H9 (cell line): Measurements from ENCODE around the gene CCDC150. TPM values are rescaled to one million over a fixed set of nuclear protein-coding genes. Genes with fewer than 3 reads are reported as not detected.

Experiments used
- DNase-seq: peaks from one replicate; pipeline ENCODE4 v3.0.0-alpha.2; 2017
- H2AFZ ChIP-seq: one replicate; pipeline ENCODE4 v1.6.1; 2013; ENCODE audit warnings: mild to moderate bottlenecking, low read length, control low read depth, moderate library complexity
- H2AK5ac ChIP-seq: 2 replicates; pipeline ENCODE4 v1.6.1; 2013; ENCODE audit warnings: low read length, control low read depth, mixed read lengths; ENCODE audit not compliant: insufficient read length
- H2BK120ac ChIP-seq: one replicate; pipeline ENCODE4 v1.6.1; 2013; ENCODE audit warnings: low read depth, mild to moderate bottlenecking, low read length, control low read depth, inconsistent platforms; ENCODE audit not compliant: poor library complexity, severe bottlenecking
- H2BK12ac ChIP-seq: 2 replicates; pipeline ENCODE4 v1.6.1; 2013; ENCODE audit warnings: low read length, control low read depth, mixed read lengths, low read depth; ENCODE audit not compliant: insufficient read length
- H2BK15ac ChIP-seq: 2 replicates; pipeline ENCODE4 v1.6.1; 2013; ENCODE audit warnings: low read depth, low read length, control low read depth
- H2BK20ac ChIP-seq: one replicate; pipeline ENCODE4 v1.6.1; 2013; ENCODE audit warnings: low read depth, mild to moderate bottlenecking, low read length, control low read depth, inconsistent platforms; ENCODE audit not compliant: poor library complexity, severe bottlenecking
- H2BK5ac ChIP-seq: 2 replicates; pipeline ENCODE4 v1.6.1; 2013; ENCODE audit warnings: low read length, control low read depth, mixed read lengths; ENCODE audit not compliant: insufficient read length
- H3K14ac ChIP-seq: 2 replicates; pipeline ENCODE4 v1.6.1; 2013; ENCODE audit warnings: low read length, control low read depth; ENCODE audit not compliant: insufficient read depth
- H3K18ac ChIP-seq: 2 replicates; pipeline ENCODE4 v1.6.1; 2013; ENCODE audit warnings: low read depth, mild to moderate bottlenecking, mixed read lengths, low read length, control low read depth; ENCODE audit not compliant: insufficient read length
- H3K23ac ChIP-seq: 2 replicates; pipeline ENCODE4 v1.6.1; 2013; ENCODE audit warnings: low read length, control low read depth, mixed read lengths, low read depth; ENCODE audit not compliant: insufficient read length
- H3K23me2 ChIP-seq: 2 replicates; pipeline ENCODE4 v1.6.1; 2013; ENCODE audit warnings: low read depth, mild to moderate bottlenecking, mixed read lengths, low read length, control low read depth; ENCODE audit not compliant: insufficient read length, poor library complexity, severe bottlenecking
- H3K27ac ChIP-seq: 2 replicates; pipeline ENCODE4 v1.5.1; 2013; ENCODE audit warnings: low read length, control low read depth, mixed read lengths, low read depth; ENCODE audit not compliant: insufficient read length
- H3K27me3 ChIP-seq: 2 replicates; pipeline ENCODE4 v1.6.1; 2013; ENCODE audit warnings: low read length, control low read depth, inconsistent platforms; ENCODE audit not compliant: insufficient read depth
- H3K4ac ChIP-seq: 2 replicates; pipeline ENCODE4 v1.6.1; 2013; ENCODE audit warnings: low read depth, mild to moderate bottlenecking, control low read depth, inconsistent platforms, low read length, moderate library complexity
- H3K4me1 ChIP-seq: 2 replicates; pipeline ENCODE4 v1.6.1; 2013; ENCODE audit warnings: low read length, control low read depth, inconsistent platforms; ENCODE audit not compliant: insufficient read depth
- H3K4me2 ChIP-seq: 2 replicates; pipeline ENCODE4 v1.6.1; 2013; ENCODE audit warnings: low read length, control low read depth, mixed read lengths; ENCODE audit not compliant: insufficient read length, insufficient read depth
- H3K56ac ChIP-seq: 2 replicates; pipeline ENCODE4 v1.6.1; 2013; ENCODE audit warnings: low read depth, mild to moderate bottlenecking, mixed read lengths, low read length, control low read depth; ENCODE audit not compliant: insufficient read length
- H3K79me1 ChIP-seq: 2 replicates; pipeline ENCODE4 v1.6.1; 2013; ENCODE audit warnings: low read depth, mild to moderate bottlenecking, moderate library complexity, low read length, control low read depth, inconsistent platforms; ENCODE audit not compliant: insufficient read depth, poor library complexity, severe bottlenecking
- H3K79me2 ChIP-seq: 2 replicates; pipeline ENCODE4 v1.6.1; 2013; ENCODE audit warnings: low read length, control low read depth, inconsistent platforms; ENCODE audit not compliant: insufficient read depth
- H3K9ac ChIP-seq: 2 replicates; pipeline ENCODE4 v1.6.1; 2013; ENCODE audit warnings: low read length, control low read depth, mixed read lengths; ENCODE audit not compliant: insufficient read length; ENCODE audit errors: extremely low read depth
- H3K9me3 ChIP-seq: one replicate; pipeline ENCODE4 v1.6.1; 2013; ENCODE audit warnings: low read depth, low read length, inconsistent platforms; ENCODE audit not compliant: control insufficient read depth
- H3T11ph ChIP-seq: one replicate; pipeline ENCODE4 v1.6.1; 2013; ENCODE audit warnings: mild to moderate bottlenecking, low read length, control low read depth, inconsistent platforms
- H4K20me1 ChIP-seq: one replicate; pipeline ENCODE4 v1.6.1; 2013; ENCODE audit not compliant: control insufficient read depth, insufficient read length, insufficient read depth
- H4K5ac ChIP-seq: 2 replicates; pipeline ENCODE4 v1.6.1; 2013; ENCODE audit warnings: low read depth, mild to moderate bottlenecking, mixed read lengths, low read length, control low read depth; ENCODE audit not compliant: insufficient read length
- H4K8ac ChIP-seq: replicated peaks from 2 replicates; pipeline ENCODE4 v1.6.1; 2013; ENCODE audit warnings: low read length, control low read depth, mixed read lengths, low read depth; ENCODE audit not compliant: insufficient read length
- H4K91ac ChIP-seq: 2 replicates; pipeline ENCODE4 v1.6.1; 2013; ENCODE audit warnings: low read depth, mild to moderate bottlenecking, moderate library complexity, mixed read lengths, low read length, control low read depth; ENCODE audit not compliant: insufficient read length
- H3K27ac Mint-ChIP-seq, 3 experiments: 2 replicates in 2 of 3; 3 replicates in 1 of 3; pipeline ENCODE4 v1.8.0; 2020 to 2021; ENCODE audit warnings: mixed read lengths in 3 of 3, mild to moderate bottlenecking in 1 of 3, moderate library complexity in 1 of 3
- H3K27me3 Mint-ChIP-seq: 2 replicates; pipeline ENCODE4 v1.8.0; 2021; ENCODE audit warnings: low read depth, mild to moderate bottlenecking, moderate library complexity, mixed read lengths
- H3K36me3 Mint-ChIP-seq, 3 experiments: 2 replicates in 2 of 3; 3 replicates in 1 of 3; pipeline ENCODE4 v1.8.0; 2020 to 2021; ENCODE audit warnings: low read depth in 3 of 3, mixed read lengths in 3 of 3; ENCODE audit not compliant: insufficient read depth in 1 of 3
- H3K4me1 Mint-ChIP-seq, 2 experiments: 2 replicates each; pipeline ENCODE4 v1.8.0; 2020; ENCODE audit warnings: mixed read lengths in 2 of 2
- H3K4me3 Mint-ChIP-seq, 2 experiments: 2 replicates in 1 of 2; 3 replicates in 1 of 2; pipeline ENCODE4 v1.8.0; 2020 to 2021; ENCODE audit warnings: mild to moderate bottlenecking in 2 of 2, mixed read lengths in 2 of 2, moderate library complexity in 1 of 2
- H3K9me3 Mint-ChIP-seq, 2 experiments: 2 replicates in 1 of 2; 3 replicates in 1 of 2; pipeline ENCODE4 v1.8.0; 2020; ENCODE audit warnings: mild to moderate bottlenecking in 2 of 2, mixed read lengths in 2 of 2, moderate library complexity in 1 of 2
- WGBS: extraction: QIAGEN DNeasy Blood & Tissue Kit; methylation state at CpG from one replicate; pipeline ENCODE4 v1.1.7; 2013; ENCODE audit warnings: missing lambda C conversion rate, low lambda C conversion rate, mixed read lengths; ENCODE audit not compliant: insufficient read length; ENCODE audit errors: extremely low coverage; 5-methylcytosine and 5-hydroxymethylcytosine counted together
- total RNA-seq: library from RNA; stranded (reverse); gene quantifications from 2 replicates; pipeline ENCODE4 v1.2.1, GENCODE V29; 2021
- TF ChIP-seq, protein P1 (sequence below): fragments of 200-600 bp; sonication (generic); conservative IDR thresholded peaks from 3 replicates; pipeline ENCODE4 v1.8.0; 2021; ENCODE audit warnings: antibody characterized with exemption, mild to moderate bottlenecking

CCDC150 gene
- total RNA-seq, 1 experiment from 2014 or later, result 26.2 TPM

DNA sequence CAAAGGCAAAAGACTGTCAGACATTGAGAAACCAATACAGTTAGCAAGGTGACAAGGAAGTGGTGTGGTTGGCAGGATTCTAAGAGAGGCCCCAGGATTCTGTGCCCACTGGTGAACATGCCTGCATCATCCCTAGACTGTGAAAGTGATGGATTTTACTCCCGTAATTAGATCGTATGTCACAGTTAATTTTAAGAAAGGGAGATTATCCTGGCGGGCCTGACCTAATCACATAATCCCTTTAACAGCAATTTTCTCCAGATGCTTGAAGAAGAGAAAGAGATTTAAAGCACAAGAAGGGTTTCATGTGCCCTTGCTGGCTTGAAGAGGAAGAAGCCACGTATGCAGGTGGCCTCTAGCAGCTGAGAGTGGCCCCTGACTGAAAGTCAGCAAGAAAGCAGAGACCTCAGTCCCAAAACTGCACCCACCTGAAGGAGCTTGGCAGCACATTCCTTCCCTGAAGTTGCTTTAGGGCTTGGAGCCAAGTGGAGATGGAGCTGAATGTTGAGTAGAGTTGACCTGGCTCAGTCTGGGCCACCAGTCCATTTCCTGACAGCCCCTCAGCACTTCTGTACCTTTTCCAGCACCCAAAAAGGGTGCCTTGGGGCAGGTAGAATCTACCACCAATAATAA is 110.9 kb downstream of the CCDC150 start:
- TF ChIP-seq, protein P1, sequence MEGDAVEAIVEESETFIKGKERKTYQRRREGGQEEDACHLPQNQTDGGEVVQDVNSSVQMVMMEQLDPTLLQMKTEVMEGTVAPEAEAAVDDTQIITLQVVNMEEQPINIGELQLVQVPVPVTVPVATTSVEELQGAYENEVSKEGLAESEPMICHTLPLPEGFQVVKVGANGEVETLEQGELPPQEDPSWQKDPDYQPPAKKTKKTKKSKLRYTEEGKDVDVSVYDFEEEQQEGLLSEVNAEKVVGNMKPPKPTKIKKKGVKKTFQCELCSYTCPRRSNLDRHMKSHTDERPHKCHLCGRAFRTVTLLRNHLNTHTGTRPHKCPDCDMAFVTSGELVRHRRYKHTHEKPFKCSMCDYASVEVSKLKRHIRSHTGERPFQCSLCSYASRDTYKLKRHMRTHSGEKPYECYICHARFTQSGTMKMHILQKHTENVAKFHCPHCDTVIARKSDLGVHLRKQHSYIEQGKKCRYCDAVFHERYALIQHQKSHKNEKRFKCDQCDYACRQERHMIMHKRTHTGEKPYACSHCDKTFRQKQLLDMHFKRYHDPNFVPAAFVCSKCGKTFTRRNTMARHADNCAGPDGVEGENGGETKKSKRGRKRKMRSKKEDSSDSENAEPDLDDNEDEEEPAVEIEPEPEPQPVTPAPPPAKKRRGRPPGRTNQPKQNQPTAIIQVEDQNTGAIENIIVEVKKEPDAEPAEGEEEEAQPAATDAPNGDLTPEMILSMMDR, result no peak
- Histone ChIP-seq H3T11ph (no peak overlapping the region), H4K20me1 (no peaks in the 10 kb centered on the region), H4K91ac (no peak overlapping the region), H3K23ac (no peak overlapping the region), H2AFZ (no peak overlapping the region), H2BK12ac (no peak overlapping the region), H2AK5ac (no peak overlapping the region), H3K79me1 (no peaks in the 10 kb centered on the region), H3K9ac (no peak overlapping the region), H4K8ac (no peak overlapping the region), H3K79me2 (no peaks in the 10 kb centered on the region), H3K9me3 (no peaks in the 10 kb centered on the region), H3K4me2 (no peak overlapping the region), H3K23me2 (no peaks in the 10 kb centered on the region), H3K56ac (no peak overlapping the region), H2BK5ac (no peak overlapping the region), H2BK20ac (no peak overlapping the region), H3K27me3 (no peaks in the 10 kb centered on the region), H3K4ac (no peak overlapping the region), H3K27ac (no peak overlapping the region), H2BK15ac (no peak overlapping the region), H3K14ac (no peak overlapping the region), H3K4me1 (peaks cover 2% of the 10 kb centered on the region; the same call in 1 of the 2 replicates), H3K18ac (no peak overlapping the region), H2BK120ac (no peak overlapping the region), H4K5ac (no peak overlapping the region)
- no CpG with 5 or more reads among the region's 4 CpGs for whole genome bisulfite sequencing
- peaks cover 2 to 4% of the 10 kb centered on the region in 2 experiments; a peak in 2 of 4 replicates for H3K4me1 Mint-ChIP-seq
- DNase-seq, result no peak
- H3K27me3 Mint-ChIP-seq, result peaks cover 2% of the 10 kb centered on the region; the same call in 1 of the 2 replicates
- peaks cover 22 to 28% (median 23%) of the 10 kb centered on the region in 3 experiments for H3K36me3 Mint-ChIP-seq
- H3K27ac Mint-ChIP-seq, result peak overlapping the region in 2 of 3 experiments; percentile 14 to 50; a peak in 1 of 7 replicates
- no peak overlapping the region for H3K4me3 Mint-ChIP-seq
- peaks cover 14 to 17% of the 10 kb centered on the region in 2 experiments for H3K9me3 Mint-ChIP-seq
